LNCaP clone FGC (cell line): Measurements from ENCODE around the gene ZNF222.

Experiments
- DNase-seq: peaks from one replicate; pipeline ENCODE4 v3.0.0-alpha.2; 2011; ENCODE audit warnings: low read depth
- H3K4me3 ChIP-seq: 2 replicates; pipeline ENCODE4 v1.5.1; 2011; ENCODE audit warnings: mild to moderate bottlenecking, low read depth, low read length, control low read depth
- CTCF ChIP-seq: IDR thresholded peaks from 2 replicates; pipeline ENCODE4 v1.5.1; 2012; ENCODE audit warnings: mild to moderate bottlenecking; ENCODE audit not compliant: control insufficient read depth, insufficient read depth; ENCODE audit errors: extremely low read depth

The ZNF222 gene

GRCh38 chr19:44002212-44002565 is 23.0 kb upstream of the ZNF222 start:
- DNase-seq, result no peak
- no peak for TF ChIP-seq CTCF
- peak overlapping the region; percentile 77 for H3K4me3 ChIP-seq

GRCh38 chr19:44002566-44003460 is 22.4 kb upstream of the ZNF222 start, which contains the start of gene ZNF230:
Gene ZNF230, plus strand, starts transcription at chr19:44002957. Its CDS starts 4,122 bp downstream, at chr19:44007079.
- no peak for TF ChIP-seq CTCF
- H3K4me3 ChIP-seq, result peak within 1 kb of the TSS; percentile 77
- peak; percentile 72 for DNase-seq

GRCh38 chr19:44003461-44004009 is 21.6 kb upstream of the ZNF222 start:
- peak overlapping the region; percentile 77 for H3K4me3 ChIP-seq
- DNase-seq, result no peak
- 0 out of 2 replicates have a peak, but pooled peaks have one; percentile 2 for TF ChIP-seq CTCF

GRCh38 chr19:44005973-44006372 is 19.2 kb upstream of the ZNF222 start:
- H3K4me3 ChIP-seq, result no peak overlapping the region
- TF ChIP-seq CTCF, result no peak
- no peak for DNase-seq

GRCh38 chr19:44007473-44007872 is 17.7 kb upstream of the ZNF222 start:
- no peak for TF ChIP-seq CTCF
- DNase-seq, result no peak
- H3K4me3 ChIP-seq, result no peak overlapping the region

GRCh38 chr19:44010468-44010867 is 14.7 kb upstream of the ZNF222 start:
- no peak for TF ChIP-seq CTCF
- no peak for DNase-seq
- no peak overlapping the region for H3K4me3 ChIP-seq

GRCh38 chr19:44019498-44019897 is 5.7 kb upstream of the ZNF222 start:
- no peak overlapping the region for H3K4me3 ChIP-seq
- no peak for DNase-seq
- TF ChIP-seq CTCF, result no peak
